H9 (cell line): Measurements from ENCODE around the gene EXOC2. TPM values are rescaled to one million over a fixed set of nuclear protein-coding genes. Genes with fewer than 3 reads are reported as not detected.

Experiments
- DNase-seq: peaks from one replicate; pipeline ENCODE4 v3.0.0-alpha.2; 2017
- H2AFZ ChIP-seq: one replicate; pipeline ENCODE4 v1.6.1; 2013; ENCODE audit warnings: mild to moderate bottlenecking, low read length, control low read depth, moderate library complexity
- H2AK5ac ChIP-seq: 2 replicates; pipeline ENCODE4 v1.6.1; 2013; ENCODE audit warnings: low read length, control low read depth, mixed read lengths; ENCODE audit not compliant: insufficient read length
- H2BK120ac ChIP-seq: one replicate; pipeline ENCODE4 v1.6.1; 2013; ENCODE audit warnings: low read depth, mild to moderate bottlenecking, low read length, control low read depth, inconsistent platforms; ENCODE audit not compliant: poor library complexity, severe bottlenecking
- H2BK12ac ChIP-seq: 2 replicates; pipeline ENCODE4 v1.6.1; 2013; ENCODE audit warnings: low read length, control low read depth, mixed read lengths, low read depth; ENCODE audit not compliant: insufficient read length
- H2BK15ac ChIP-seq: 2 replicates; pipeline ENCODE4 v1.6.1; 2013; ENCODE audit warnings: low read depth, low read length, control low read depth
- H2BK20ac ChIP-seq: one replicate; pipeline ENCODE4 v1.6.1; 2013; ENCODE audit warnings: low read depth, mild to moderate bottlenecking, low read length, control low read depth, inconsistent platforms; ENCODE audit not compliant: poor library complexity, severe bottlenecking
- H2BK5ac ChIP-seq: 2 replicates; pipeline ENCODE4 v1.6.1; 2013; ENCODE audit warnings: low read length, control low read depth, mixed read lengths; ENCODE audit not compliant: insufficient read length
- H3K14ac ChIP-seq: 2 replicates; pipeline ENCODE4 v1.6.1; 2013; ENCODE audit warnings: low read length, control low read depth; ENCODE audit not compliant: insufficient read depth
- H3K18ac ChIP-seq: 2 replicates; pipeline ENCODE4 v1.6.1; 2013; ENCODE audit warnings: low read depth, mild to moderate bottlenecking, mixed read lengths, low read length, control low read depth; ENCODE audit not compliant: insufficient read length
- H3K23ac ChIP-seq: 2 replicates; pipeline ENCODE4 v1.6.1; 2013; ENCODE audit warnings: low read length, control low read depth, mixed read lengths, low read depth; ENCODE audit not compliant: insufficient read length
- H3K23me2 ChIP-seq: 2 replicates; pipeline ENCODE4 v1.6.1; 2013; ENCODE audit warnings: low read depth, mild to moderate bottlenecking, mixed read lengths, low read length, control low read depth; ENCODE audit not compliant: insufficient read length, poor library complexity, severe bottlenecking
- H3K27ac ChIP-seq: 2 replicates; pipeline ENCODE4 v1.5.1; 2013; ENCODE audit warnings: low read length, control low read depth, mixed read lengths, low read depth; ENCODE audit not compliant: insufficient read length
- H3K27me3 ChIP-seq: 2 replicates; pipeline ENCODE4 v1.6.1; 2013; ENCODE audit warnings: low read length, control low read depth, inconsistent platforms; ENCODE audit not compliant: insufficient read depth
- H3K4ac ChIP-seq: 2 replicates; pipeline ENCODE4 v1.6.1; 2013; ENCODE audit warnings: low read depth, mild to moderate bottlenecking, control low read depth, inconsistent platforms, low read length, moderate library complexity
- H3K4me1 ChIP-seq: 2 replicates; pipeline ENCODE4 v1.6.1; 2013; ENCODE audit warnings: low read length, control low read depth, inconsistent platforms; ENCODE audit not compliant: insufficient read depth
- H3K4me2 ChIP-seq: 2 replicates; pipeline ENCODE4 v1.6.1; 2013; ENCODE audit warnings: low read length, control low read depth, mixed read lengths; ENCODE audit not compliant: insufficient read length, insufficient read depth
- H3K56ac ChIP-seq: 2 replicates; pipeline ENCODE4 v1.6.1; 2013; ENCODE audit warnings: low read depth, mild to moderate bottlenecking, mixed read lengths, low read length, control low read depth; ENCODE audit not compliant: insufficient read length
- H3K79me1 ChIP-seq: 2 replicates; pipeline ENCODE4 v1.6.1; 2013; ENCODE audit warnings: low read depth, mild to moderate bottlenecking, moderate library complexity, low read length, control low read depth, inconsistent platforms; ENCODE audit not compliant: insufficient read depth, poor library complexity, severe bottlenecking
- H3K79me2 ChIP-seq: 2 replicates; pipeline ENCODE4 v1.6.1; 2013; ENCODE audit warnings: low read length, control low read depth, inconsistent platforms; ENCODE audit not compliant: insufficient read depth
- H3K9ac ChIP-seq: 2 replicates; pipeline ENCODE4 v1.6.1; 2013; ENCODE audit warnings: low read length, control low read depth, mixed read lengths; ENCODE audit not compliant: insufficient read length; ENCODE audit errors: extremely low read depth
- H3K9me3 ChIP-seq: one replicate; pipeline ENCODE4 v1.6.1; 2013; ENCODE audit warnings: low read depth, low read length, inconsistent platforms; ENCODE audit not compliant: control insufficient read depth
- H3T11ph ChIP-seq: one replicate; pipeline ENCODE4 v1.6.1; 2013; ENCODE audit warnings: mild to moderate bottlenecking, low read length, control low read depth, inconsistent platforms
- H4K20me1 ChIP-seq: one replicate; pipeline ENCODE4 v1.6.1; 2013; ENCODE audit not compliant: control insufficient read depth, insufficient read length, insufficient read depth
- H4K5ac ChIP-seq: 2 replicates; pipeline ENCODE4 v1.6.1; 2013; ENCODE audit warnings: low read depth, mild to moderate bottlenecking, mixed read lengths, low read length, control low read depth; ENCODE audit not compliant: insufficient read length
- H4K8ac ChIP-seq: replicated peaks from 2 replicates; pipeline ENCODE4 v1.6.1; 2013; ENCODE audit warnings: low read length, control low read depth, mixed read lengths, low read depth; ENCODE audit not compliant: insufficient read length
- H4K91ac ChIP-seq: 2 replicates; pipeline ENCODE4 v1.6.1; 2013; ENCODE audit warnings: low read depth, mild to moderate bottlenecking, moderate library complexity, mixed read lengths, low read length, control low read depth; ENCODE audit not compliant: insufficient read length
- H3K27ac Mint-ChIP-seq, 3 experiments: 2 replicates in 2 of 3; 3 replicates in 1 of 3; pipeline ENCODE4 v1.8.0; 2020 to 2021; ENCODE audit warnings: mixed read lengths in 3 of 3, mild to moderate bottlenecking in 1 of 3, moderate library complexity in 1 of 3
- H3K27me3 Mint-ChIP-seq: 2 replicates; pipeline ENCODE4 v1.8.0; 2021; ENCODE audit warnings: low read depth, mild to moderate bottlenecking, moderate library complexity, mixed read lengths
- H3K36me3 Mint-ChIP-seq, 3 experiments: 2 replicates in 2 of 3; 3 replicates in 1 of 3; pipeline ENCODE4 v1.8.0; 2020 to 2021; ENCODE audit warnings: low read depth in 3 of 3, mixed read lengths in 3 of 3; ENCODE audit not compliant: insufficient read depth in 1 of 3
- H3K4me1 Mint-ChIP-seq, 2 experiments: 2 replicates each; pipeline ENCODE4 v1.8.0; 2020; ENCODE audit warnings: mixed read lengths in 2 of 2
- H3K4me3 Mint-ChIP-seq, 2 experiments: 2 replicates in 1 of 2; 3 replicates in 1 of 2; pipeline ENCODE4 v1.8.0; 2020 to 2021; ENCODE audit warnings: mild to moderate bottlenecking in 2 of 2, mixed read lengths in 2 of 2, moderate library complexity in 1 of 2
- H3K9me3 Mint-ChIP-seq, 2 experiments: 2 replicates in 1 of 2; 3 replicates in 1 of 2; pipeline ENCODE4 v1.8.0; 2020; ENCODE audit warnings: mild to moderate bottlenecking in 2 of 2, mixed read lengths in 2 of 2, moderate library complexity in 1 of 2
- CTCF ChIP-seq: fragments of 200-600 bp; sonication (generic); conservative IDR thresholded peaks from 3 replicates; pipeline ENCODE4 v1.8.0; 2021; ENCODE audit warnings: antibody characterized with exemption, mild to moderate bottlenecking
- WGBS: extraction: QIAGEN DNeasy Blood & Tissue Kit; methylation state at CpG from one replicate; pipeline ENCODE4 v1.1.7; 2013; ENCODE audit warnings: missing lambda C conversion rate, low lambda C conversion rate, mixed read lengths; ENCODE audit not compliant: insufficient read length; ENCODE audit errors: extremely low coverage; 5-methylcytosine and 5-hydroxymethylcytosine counted together
- total RNA-seq: library from RNA; stranded (reverse); gene quantifications from 2 replicates; pipeline ENCODE4 v1.2.1, GENCODE V29; 2021

EXOC2 gene
- total RNA-seq, 1 experiment from 2014 or later, result 29.9 TPM

GRCh38 chr6:704046-704445 lies 11.1 kb upstream of the EXOC2 start:
- Histone ChIP-seq H3K9ac (no peak overlapping the region), H4K91ac (no peak overlapping the region), H3K18ac (no peak overlapping the region), H4K20me1 (no peaks in the 10 kb centered on the region), H2AFZ (no peak overlapping the region), H3K4me2 (no peak overlapping the region), H2BK120ac (no peak overlapping the region), H4K8ac (no peak overlapping the region), H3K56ac (no peak overlapping the region), H3K23me2 (no peaks in the 10 kb centered on the region), H3K9me3 (no peaks in the 10 kb centered on the region), H3K4ac (no peak overlapping the region), H3T11ph (no peak overlapping the region), H3K14ac (no peak overlapping the region), H2BK5ac (no peak overlapping the region), H2BK12ac (no peak overlapping the region), H3K27ac (no peak overlapping the region), H2AK5ac (no peak overlapping the region), H3K27me3 (no peaks in the 10 kb centered on the region), H4K5ac (no peak overlapping the region), H3K4me1 (peaks cover 8% of the 10 kb centered on the region), H3K23ac (no peak overlapping the region), H2BK15ac (no peak overlapping the region), H2BK20ac (no peak overlapping the region), H3K79me1 (no peaks in the 10 kb centered on the region), H3K79me2 (no peaks in the 10 kb centered on the region)
- Mint-ChIP-seq H3K9me3 (no peaks in the 10 kb centered on the region; a peak in 1 of 5 replicates), H3K27ac (no peak overlapping the region; a peak in 1 of 7 replicates), H3K4me3 (no peak overlapping the region), H3K27me3 (no peaks in the 10 kb centered on the region; the same call in 1 of the 2 replicates), H3K4me1 (peaks cover 30 to 61% of the 10 kb centered on the region in 2 experiments), H3K36me3 (no peaks in the 10 kb centered on the region)
- DNase-seq, result no peak
- no CpG with 5 or more reads among the region's 6 CpGs for WGBS
- TF ChIP-seq CTCF, result no peak
